Left lobe of liver (tissue), 2 donors: ENCODE results near the gene PFKL. TPM values are rescaled to one million over a fixed set of nuclear protein-coding genes. Genes with fewer than 3 reads are reported as not detected.
A peak's percentile ranks its signal among the peaks of the same experiment; 100 is the strongest.
"Not testable (repeated sequence)": the region's sequence is repeated elsewhere in the genome, so short reads cannot be mapped to it uniquely, and the experiment has no call there.

Experiments
- ATAC-seq: fragments of 200-7000 bp; cut with Tn5 transposase; one replicate; pipeline ENCODE4 v1.9.1; 2020; ENCODE audit warnings: mild to moderate bottlenecking, moderate library complexity
- DNase-seq: peaks from one replicate; pipeline ENCODE4 v3.0.0-alpha.2; 2020; ENCODE audit warnings: low spot score
- total RNA-seq: library from RNA; stranded (reverse); gene quantifications from one replicate; pipeline ENCODE4 v1.2.1, GENCODE V29; 2021
- donor health status: DM: no; HTN: no; CAD: no; lungs with moderate emphysema.
- donor health status: DM: no; HTN: yes; CAD: no.

Gene PFKL
- total RNA-seq, 1 donor from 2014 or later, result 97.6 TPM

GRCh38 chr21:44337941-44338895 is 38.4 kb downstream of the PFKL start:
- ATAC-seq, result peak; percentile 53
- DNase-seq, result peak; percentile 75

- DNase-seq (peak; percentile 97), ATAC-seq (peak; percentile 87)
These were observed 39.4 kb downstream of the PFKL start, which contains the start of gene CFAP410 for GRCh38 chr21:44338971-44339910. CFAP410 (minus strand) TSS chr21:44339390; CDS start chr21:44339194, 196 bp downstream.

- DNase-seq, ATAC-seq: not testable (repeated sequence)
These were observed 42.0 kb downstream of the PFKL start for GRCh38 chr21:44341726-44342458.

DNA sequence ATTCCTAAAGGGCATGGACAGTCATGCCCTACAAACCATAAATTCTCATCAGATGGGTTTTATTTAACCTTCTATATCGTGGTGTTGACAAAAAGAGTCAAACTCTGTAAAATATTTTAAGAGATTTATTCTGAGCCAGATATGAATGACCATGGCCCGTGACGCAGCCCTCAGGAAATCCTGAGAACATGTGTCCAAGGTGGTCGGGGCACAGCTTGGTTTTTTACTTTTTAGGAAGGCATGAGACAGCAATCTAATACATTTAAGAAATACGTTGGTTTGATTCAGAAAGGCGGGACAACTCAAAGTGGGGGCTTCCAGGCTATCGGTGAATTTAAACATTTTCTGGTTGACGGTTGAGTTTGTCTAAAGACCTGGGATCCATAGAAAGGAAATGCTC is 43.1 kb downstream of the PFKL start:
- DNase-seq, ATAC-seq: not testable (repeated sequence)

GRCh38 chr21:44344541-44345183 is 44.8 kb downstream of the PFKL start:
- ATAC-seq (no peak), DNase-seq (no peak)

- DNase-seq (no peak), ATAC-seq (no peak)
These were observed 45.6 kb downstream of the PFKL start for GRCh38 chr21:44345495-44345894.

DNA sequence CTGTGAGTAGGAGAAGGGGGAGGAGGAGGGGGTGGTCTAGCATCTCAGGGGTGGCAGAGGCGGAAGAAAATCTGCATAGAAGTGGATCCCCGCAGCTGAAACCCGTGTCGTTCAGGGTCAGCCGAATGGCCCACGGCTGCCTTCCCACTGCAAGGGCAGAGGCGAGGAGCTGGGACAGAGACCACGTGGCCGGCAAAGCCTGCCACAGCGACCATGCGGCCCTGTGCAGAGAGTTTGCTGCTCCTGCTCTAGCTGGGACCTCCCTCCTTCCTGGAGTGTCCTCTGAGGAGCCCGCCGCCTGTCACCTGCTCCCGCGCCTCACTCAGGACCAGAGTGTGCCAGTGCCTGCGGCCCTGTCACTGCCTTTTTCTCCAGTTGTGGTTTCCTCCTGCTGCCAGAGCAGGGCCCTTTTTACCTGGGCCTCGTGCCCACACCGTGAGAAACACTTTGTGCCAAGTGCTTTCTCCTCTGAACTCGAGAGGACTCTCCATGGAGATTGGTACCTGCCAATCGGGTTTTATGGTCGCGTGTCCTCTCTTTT is 48.1 kb downstream of the PFKL start:
- no peak for DNase-seq
- no peak for ATAC-seq

DNA sequence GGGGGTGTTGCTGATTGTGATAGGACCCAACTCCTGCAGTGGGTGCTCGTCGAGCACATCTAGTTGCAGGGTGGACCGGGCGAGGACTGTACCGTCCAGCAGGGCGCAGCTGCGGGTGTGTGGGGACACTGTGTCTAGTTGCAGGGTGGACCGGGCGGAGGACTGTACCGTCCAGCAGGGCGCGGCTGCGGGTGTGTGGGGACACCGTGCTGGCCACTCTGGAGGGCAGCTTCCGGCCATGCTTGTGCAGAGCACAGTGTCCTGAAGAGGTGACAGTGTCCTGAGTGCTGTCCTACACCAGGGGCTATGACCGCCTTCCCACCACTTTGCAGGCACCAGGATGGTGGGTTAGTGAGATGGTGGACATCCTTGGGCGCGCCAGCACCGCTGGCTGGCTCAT is 49.0 kb downstream of the PFKL start:
- DNase-seq, result no peak
- ATAC-seq, result no peak

DNA sequence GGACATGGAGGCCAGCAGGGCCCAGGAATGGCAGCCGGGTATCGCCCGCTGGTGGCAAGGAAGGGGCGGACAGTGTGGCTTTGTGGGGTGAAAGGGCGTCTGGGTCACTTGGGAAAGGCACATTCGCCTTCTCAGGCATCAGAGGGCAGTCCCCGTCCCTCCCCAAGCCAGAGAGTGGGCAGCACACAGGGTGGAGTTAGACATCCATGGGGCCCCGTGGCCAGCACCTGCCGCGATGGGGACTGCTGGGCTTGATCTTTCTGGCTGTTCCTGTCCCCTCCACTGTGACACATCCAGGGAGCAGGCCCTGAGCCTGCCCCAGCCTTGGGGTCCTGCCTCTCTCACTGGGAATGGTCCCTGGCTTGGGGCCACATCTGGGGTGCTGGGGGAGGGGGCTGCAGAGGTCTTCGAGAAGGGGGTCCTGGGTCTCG is 49.6 kb downstream of the PFKL start:
- DNase-seq (no peak), ATAC-seq (no peak)

GRCh38 chr21:44349847-44350772 is 50.3 kb downstream of the PFKL start:
- ATAC-seq (no peak), DNase-seq (no peak)

- DNase-seq, result no peak
These were observed 51.1 kb downstream of the PFKL start for GRCh38 chr21:44350773-44351481.

GRCh38 chr21:44351535-44352252 is 51.8 kb downstream of the PFKL start:
- DNase-seq, result no peak

More at GRCh38 chr21:44350773-44351481, 51.1 kb downstream of the PFKL start:
- no peak for ATAC-seq

GRCh38 chr21:44352253-44352860 is 52.5 kb downstream of the PFKL start:
- ATAC-seq (no peak), DNase-seq (no peak)

More at GRCh38 chr21:44351535-44352252, 51.8 kb downstream of the PFKL start:
- ATAC-seq, result no peak

DNA sequence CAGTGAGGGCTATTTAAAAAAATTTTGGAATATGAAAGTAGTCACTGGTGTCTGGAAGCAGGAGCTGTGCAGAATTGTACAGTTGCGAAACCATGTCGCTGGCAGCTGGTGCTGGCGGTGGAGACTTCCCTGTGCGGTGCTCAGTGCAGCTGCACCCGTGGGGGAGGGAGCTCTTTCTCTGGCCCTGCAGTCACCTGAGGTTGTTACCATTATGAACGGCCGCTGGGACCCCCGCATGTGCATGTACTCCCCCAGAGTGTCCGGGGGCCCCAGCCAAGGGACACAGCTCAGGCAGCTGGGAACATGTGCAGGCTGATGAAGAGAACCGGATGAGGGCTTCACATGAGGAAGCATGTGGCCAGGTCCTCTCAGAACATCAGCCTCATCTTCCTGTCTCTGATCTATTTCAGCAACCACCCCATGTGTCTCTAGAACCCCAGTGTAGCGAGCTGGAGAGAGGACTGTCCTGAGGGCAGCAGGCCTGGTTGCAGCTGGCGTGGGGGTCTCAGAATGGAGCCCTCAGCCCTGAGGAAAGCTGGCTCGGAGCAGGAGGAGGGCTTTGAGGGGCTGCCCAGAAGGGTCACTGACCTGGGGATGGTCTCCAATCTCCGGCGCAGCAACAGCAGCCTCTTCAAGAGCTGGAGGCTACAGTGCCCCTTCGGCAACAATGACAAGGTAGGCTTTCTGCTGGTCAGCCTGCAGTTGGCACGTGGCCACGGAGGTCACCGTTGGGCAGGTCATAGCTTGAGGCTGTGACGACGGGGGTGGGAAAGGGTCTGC is 53.5 kb downstream of the PFKL start, which contains the start of gene TRPM2:
Gene TRPM2 (plus strand): TSS at position 431 of the 780 bp plus-strand sequence. CDS start 80 bp downstream, at position 511.
- ATAC-seq (peak; percentile 82), DNase-seq (peak; percentile 85)

GRCh38 chr21:44354001-44354405 is 54.1 kb downstream of the PFKL start:
- DNase-seq, result peak; percentile 82

More at GRCh38 chr21:44354001-44354405, 54.1 kb downstream of the PFKL start:
- peak; percentile 72 for ATAC-seq
